ENCODE data around the gene SUMO4. TPM values are rescaled to one million over a fixed set of nuclear protein-coding genes. Genes with fewer than 3 reads are reported as not detected.

Gene SUMO4
- total RNA-seq, 1 donor from 2014 or later = 1.6 TPM

DNA sequence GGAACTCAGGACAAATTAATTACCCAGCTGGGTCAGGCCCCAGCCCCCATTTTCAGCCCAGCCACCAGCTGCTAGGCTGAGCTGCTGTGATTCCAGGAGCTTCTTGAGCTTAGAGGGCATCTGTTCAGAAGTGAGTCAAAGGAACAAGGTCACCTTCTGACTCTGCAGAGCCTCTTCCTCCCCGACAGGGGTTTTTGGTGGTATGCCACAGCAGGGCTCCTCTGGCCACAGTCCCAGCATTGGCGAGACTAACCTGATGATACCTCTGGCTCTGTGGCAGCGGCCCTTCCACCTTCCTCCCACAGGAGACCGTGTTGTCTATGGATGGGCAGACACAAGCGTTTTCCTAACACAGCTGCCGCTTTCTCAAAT, 45.0 kb downstream of the SUMO4 start:
- DNase-seq (ENCODE audit: low read depth) (no peak), FAIRE-seq (no peak)
- Histone ChIP-seq H3K36me3 (ENCODE audit: insufficient read depth, low read length) (no peaks in the 10 kb centered on the region), H3K4me3 (ENCODE audit: insufficient read depth, low read depth, low read length) (no peak overlapping the region), H3K9ac (ENCODE audit: low read length) (no peak overlapping the region), H3K9me3 (ENCODE audit: insufficient read depth, low read depth, low read length) (no peaks in the 10 kb centered on the region), H3K4me1 (ENCODE audit: insufficient read depth, low read length) (no peaks in the 10 kb centered on the region), H4K20me1 (ENCODE audit: insufficient read depth, low read length) (no peaks in the 10 kb centered on the region), H2AFZ (ENCODE audit: low read depth, low read length) (no peak overlapping the region), H3K4me2 (ENCODE audit: low read length) (no peak overlapping the region), H3K79me2 (ENCODE audit: insufficient read depth, low read length) (no peaks in the 10 kb centered on the region), H3K27me3 (ENCODE audit: insufficient read depth, low read length) (no peaks in the 10 kb centered on the region), H3K27ac (ENCODE audit: low read depth, low read length) (no peak overlapping the region)
- peaks cover 11% of the 10 kb centered on the region for H3K4me1 Mint-ChIP-seq (ENCODE audit: low read depth, unreplicated experiment)
- H3K36me3 Mint-ChIP-seq (ENCODE audit: low read depth, unreplicated experiment) = peaks cover 6% of the 10 kb centered on the region
- H3K27ac Mint-ChIP-seq (ENCODE audit: unreplicated experiment) = no peak overlapping the region
- TF ChIP-seq, protein P1, sequence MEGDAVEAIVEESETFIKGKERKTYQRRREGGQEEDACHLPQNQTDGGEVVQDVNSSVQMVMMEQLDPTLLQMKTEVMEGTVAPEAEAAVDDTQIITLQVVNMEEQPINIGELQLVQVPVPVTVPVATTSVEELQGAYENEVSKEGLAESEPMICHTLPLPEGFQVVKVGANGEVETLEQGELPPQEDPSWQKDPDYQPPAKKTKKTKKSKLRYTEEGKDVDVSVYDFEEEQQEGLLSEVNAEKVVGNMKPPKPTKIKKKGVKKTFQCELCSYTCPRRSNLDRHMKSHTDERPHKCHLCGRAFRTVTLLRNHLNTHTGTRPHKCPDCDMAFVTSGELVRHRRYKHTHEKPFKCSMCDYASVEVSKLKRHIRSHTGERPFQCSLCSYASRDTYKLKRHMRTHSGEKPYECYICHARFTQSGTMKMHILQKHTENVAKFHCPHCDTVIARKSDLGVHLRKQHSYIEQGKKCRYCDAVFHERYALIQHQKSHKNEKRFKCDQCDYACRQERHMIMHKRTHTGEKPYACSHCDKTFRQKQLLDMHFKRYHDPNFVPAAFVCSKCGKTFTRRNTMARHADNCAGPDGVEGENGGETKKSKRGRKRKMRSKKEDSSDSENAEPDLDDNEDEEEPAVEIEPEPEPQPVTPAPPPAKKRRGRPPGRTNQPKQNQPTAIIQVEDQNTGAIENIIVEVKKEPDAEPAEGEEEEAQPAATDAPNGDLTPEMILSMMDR (IDR thresholded peaks at IDR 0.05; ENCODE audit: insufficient read depth, low read depth, low read length) = no peak
- no peak for TF ChIP-seq EZH2 (IDR thresholded peaks at IDR 0.05; ENCODE audit: insufficient read depth, low read length)
- H3K27me3 Mint-ChIP-seq (ENCODE audit: low read depth, unreplicated experiment) = peaks cover 11% of the 10 kb centered on the region
- H3K4me3 Mint-ChIP-seq (ENCODE audit: unreplicated experiment) = no peak overlapping the region
- H3K9me3 Mint-ChIP-seq (ENCODE audit: unreplicated experiment) = peaks cover 17% of the 10 kb centered on the region

DNA sequence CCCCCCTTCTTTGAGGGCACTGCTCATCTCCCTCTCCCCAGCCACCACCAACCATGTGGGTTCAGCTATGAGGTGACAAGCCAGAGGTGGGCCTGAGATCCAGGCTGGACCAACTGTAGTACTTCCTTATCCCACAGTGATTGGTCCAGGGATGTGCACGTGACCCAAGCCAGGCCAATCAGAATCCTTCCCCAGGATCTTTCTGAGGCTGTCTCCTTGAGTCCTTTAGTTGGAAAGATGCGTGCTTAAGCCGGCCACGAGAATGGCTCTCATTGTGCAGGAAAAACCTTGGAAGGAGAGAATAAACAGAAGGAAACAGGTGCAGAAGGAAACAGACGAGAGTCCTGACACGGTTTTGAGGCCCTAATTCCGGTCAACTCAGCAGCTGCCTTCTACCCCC, 45.5 kb downstream of the SUMO4 start:
- DNase-seq (ENCODE audit: low read depth) (no peak), FAIRE-seq (no peak)
- no peaks in the 10 kb centered on the region for H3K79me2 ChIP-seq (ENCODE audit: insufficient read depth, low read length)
- no peak overlapping the region for H3K9ac ChIP-seq (ENCODE audit: low read length)
- H2AFZ ChIP-seq (ENCODE audit: low read depth, low read length) = no peak overlapping the region
- no peaks in the 10 kb centered on the region for H4K20me1 ChIP-seq (ENCODE audit: insufficient read depth, low read length)
- Mint-ChIP-seq H3K36me3 (ENCODE audit: low read depth, unreplicated experiment) (peaks cover 6% of the 10 kb centered on the region), H3K4me1 (ENCODE audit: low read depth, unreplicated experiment) (peaks cover 9% of the 10 kb centered on the region), H3K27ac (ENCODE audit: unreplicated experiment) (no peak overlapping the region), H3K9me3 (ENCODE audit: unreplicated experiment) (peaks cover 17% of the 10 kb centered on the region), H3K4me3 (ENCODE audit: unreplicated experiment) (no peak overlapping the region), H3K27me3 (ENCODE audit: low read depth, unreplicated experiment) (peaks cover 16% of the 10 kb centered on the region)
- H3K4me3 ChIP-seq (ENCODE audit: insufficient read depth, low read depth, low read length) = no peak overlapping the region
- H3K27ac ChIP-seq (ENCODE audit: low read depth, low read length) = no peak overlapping the region
- no peaks in the 10 kb centered on the region for H3K27me3 ChIP-seq (ENCODE audit: insufficient read depth, low read length)
- no peak overlapping the region for H3K4me2 ChIP-seq (ENCODE audit: low read length)
- TF ChIP-seq, protein P1 (IDR thresholded peaks at IDR 0.05; ENCODE audit: insufficient read depth, low read depth, low read length) = no peak
- TF ChIP-seq EZH2 (IDR thresholded peaks at IDR 0.05; ENCODE audit: insufficient read depth, low read length) = no peak
- H3K9me3 ChIP-seq (ENCODE audit: insufficient read depth, low read depth, low read length) = no peaks in the 10 kb centered on the region
- no peaks in the 10 kb centered on the region for H3K4me1 ChIP-seq (ENCODE audit: insufficient read depth, low read length)
- no peaks in the 10 kb centered on the region for H3K36me3 ChIP-seq (ENCODE audit: insufficient read depth, low read length)

DNA sequence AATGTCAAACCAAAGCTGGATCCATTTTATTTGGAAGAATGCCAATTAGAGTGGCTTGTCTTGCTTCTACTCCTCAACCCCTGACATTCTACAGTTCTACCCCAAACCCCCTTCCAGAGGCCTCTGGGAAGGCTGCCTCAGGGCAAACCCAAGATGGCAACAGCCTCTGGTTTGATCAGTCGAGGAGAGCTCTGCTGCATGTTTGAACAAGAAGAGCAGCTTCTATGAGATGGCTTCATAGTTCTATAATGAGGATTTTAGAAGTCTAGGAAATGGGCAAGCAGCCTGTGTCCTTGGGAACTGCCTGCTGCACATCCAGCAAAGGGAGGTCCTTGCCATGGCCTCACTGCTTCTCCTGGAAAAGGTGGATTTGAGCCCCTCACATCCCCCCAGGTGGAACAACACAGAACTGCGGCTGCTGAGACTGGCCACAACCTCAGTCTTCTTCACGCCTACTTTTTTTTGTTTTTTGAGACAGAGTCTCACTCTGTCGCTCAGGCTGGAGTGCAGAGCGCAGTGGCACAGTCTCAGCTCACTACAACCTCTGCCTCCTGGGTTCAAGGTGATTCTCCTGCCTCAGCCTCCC, 46.8 kb downstream of the SUMO4 start:
- Histone ChIP-seq H4K20me1 (ENCODE audit: insufficient read depth, low read length) (no peaks in the 10 kb centered on the region), H3K4me3 (ENCODE audit: insufficient read depth, low read depth, low read length) (no peak overlapping the region), H3K27me3 (ENCODE audit: insufficient read depth, low read length) (no peaks in the 10 kb centered on the region), H3K36me3 (ENCODE audit: insufficient read depth, low read length) (no peaks in the 10 kb centered on the region), H3K27ac (ENCODE audit: low read depth, low read length) (no peak overlapping the region), H3K79me2 (ENCODE audit: insufficient read depth, low read length) (no peaks in the 10 kb centered on the region), H3K4me2 (ENCODE audit: low read length) (no peak overlapping the region), H2AFZ (ENCODE audit: low read depth, low read length) (no peak overlapping the region), H3K9ac (ENCODE audit: low read length) (no peak overlapping the region), H3K9me3 (ENCODE audit: insufficient read depth, low read depth, low read length) (no peaks in the 10 kb centered on the region), H3K4me1 (ENCODE audit: insufficient read depth, low read length) (peaks cover 6% of the 10 kb centered on the region)
- TF ChIP-seq EZH2 (IDR thresholded peaks at IDR 0.05; ENCODE audit: insufficient read depth, low read length) = no peak
- TF ChIP-seq, protein P1 (IDR thresholded peaks at IDR 0.05; ENCODE audit: insufficient read depth, low read depth, low read length) = peak; percentile 5
- Mint-ChIP-seq H3K36me3 (ENCODE audit: low read depth, unreplicated experiment) (peaks cover 6% of the 10 kb centered on the region), H3K4me1 (ENCODE audit: low read depth, unreplicated experiment) (no peaks in the 10 kb centered on the region), H3K27ac (ENCODE audit: unreplicated experiment) (no peak overlapping the region), H3K4me3 (ENCODE audit: unreplicated experiment) (no peak overlapping the region), H3K9me3 (ENCODE audit: unreplicated experiment) (peaks cover 15% of the 10 kb centered on the region), H3K27me3 (ENCODE audit: low read depth, unreplicated experiment) (peaks cover 18% of the 10 kb centered on the region)
- DNase-seq (ENCODE audit: low read depth) (no peak), FAIRE-seq (no peak)

All from astrocyte (in vitro differentiated cells and primary cell).